K562 (cell line): ENCODE measurements around the gene PMVK. TPM values are rescaled to one million over a fixed set of nuclear protein-coding genes. Genes with fewer than 3 reads are reported as not detected.

ENCODE experiments used
- ARID3B ChIP-seq: fragments of 250-450 bp; sonication (Bioruptor Pico); IDR thresholded peaks from 2 replicates; pipeline ENCODE4 v1.4.0; 2020; ENCODE audit warnings: borderline replicate concordance
- BCOR ChIP-seq: fragments of 450-650 bp; IDR thresholded peaks from 2 replicates; pipeline ENCODE4 v1.6.1; 2016
- BRCA1 ChIP-seq, 2 experiments: fragments of 450-650 bp in 1 of 2; sonication (generic) in 1 of 2; formaldehyde crosslinking in 1 of 2; IDR thresholded peaks; 2 replicates each; pipeline versions ENCODE4 v1.5.0 to v1.6.1; 2017 to 2020; ENCODE audit warnings: mild to moderate bottlenecking in 1 of 2, missing genetic modification reagents in 1 of 2
- CUX1 ChIP-seq: fragments of 200-800 bp; sonication (Bioruptor generic); IDR thresholded peaks from 2 replicates; pipeline ENCODE4 v1.6.1; 2016; ENCODE audit warnings: missing genetic modification characterization, missing compliant biosample characterization
- DMBX1 ChIP-seq: fragments of 250-450 bp; sonication (Bioruptor Pico); IDR thresholded peaks from 2 replicates; pipeline ENCODE4 v1.8.0; 2022; ENCODE audit warnings: inconsistent platforms, mild to moderate bottlenecking, moderate library complexity, borderline replicate concordance
- E2F1 ChIP-seq: sonication (generic); formaldehyde crosslinking; IDR thresholded peaks from 2 replicates; pipeline ENCODE4 v1.8.1; 2023; ENCODE audit warnings: mild to moderate bottlenecking, missing genetic modification reagents, moderate library complexity
- LARP7 ChIP-seq: fragments of 450-650 bp; IDR thresholded peaks from 2 replicates; pipeline ENCODE4 v1.6.1; 2016
- NFYB ChIP-seq: IDR thresholded peaks from 2 replicates; pipeline ENCODE4 v1.6.1; 2011; ENCODE audit warnings: mild to moderate bottlenecking, moderate library complexity; ENCODE audit not compliant: insufficient read length; ENCODE audit errors: extremely low read depth
- SMAD4 ChIP-seq: fragments of 250-450 bp; sonication (Bioruptor Pico); conservative IDR thresholded peaks from 2 replicates; pipeline ENCODE4 v1.8.0; 2021; ENCODE audit warnings: inconsistent platforms, mild to moderate bottlenecking, moderate library complexity
- SMARCC2 ChIP-seq: fragments of 450-650 bp; IDR thresholded peaks from 2 replicates; pipeline ENCODE4 v1.6.1; 2017; ENCODE audit warnings: antibody characterized with exemption, moderate library complexity, mild to moderate bottlenecking, low read depth
- YY1 ChIP-seq, 3 experiments: IDR thresholded peaks; 2 replicates each; pipeline ENCODE4 v1.6.1; 2011; ENCODE audit warnings: low read length in 2 of 3, mild to moderate bottlenecking in 2 of 3, moderate library complexity in 2 of 3, borderline replicate concordance in 1 of 3, control low read depth in 1 of 3, low read depth in 1 of 3; ENCODE audit not compliant: insufficient read depth in 3 of 3, insufficient replicate concordance in 2 of 3, control insufficient read depth in 1 of 3, insufficient read length in 1 of 3; ENCODE audit errors: extremely low read depth in 1 of 3
- ZBTB2 ChIP-seq: fragments of 450-650 bp; IDR thresholded peaks from 2 replicates; pipeline ENCODE4 v1.6.1; 2016; ENCODE audit warnings: antibody characterized with exemption
- ZNF445 ChIP-seq: fragments of 250-450 bp; sonication (Bioruptor Pico); IDR thresholded peaks from 2 replicates; pipeline ENCODE4 v1.4.0; 2020; ENCODE audit warnings: low read depth, mild to moderate bottlenecking, moderate library complexity
- ZNF766 ChIP-seq: fragments of 200-800 bp; sonication (Bioruptor generic); conservative IDR thresholded peaks from 2 replicates; pipeline ENCODE4 v1.6.1; 2016; ENCODE audit warnings: missing genetic modification characterization, missing compliant biosample characterization
- polyA plus RNA-seq, 8 experiments: library from polyadenylated mRNA; depleted of rRNA in 4 of 8; stranded (reverse) in 5 of 8; unstranded in 3 of 8; fragments of >200 nt; fragmentation: Nextera tagmentation in 2 of 8; fragmentation: Illumina TruSeq in 1 of 8; extraction: Ambion mirVana in 2 of 8; extraction: Trizol in 1 of 8; gene quantifications; 2 replicates each; pipeline versions ENCODE4 v1.2.1 to v1.2.3, GENCODE V29; 2011 to 2014; ENCODE audit warnings: inconsistent platforms in 1 of 8, missing spikeins in 1 of 8
- total RNA-seq, 7 experiments: library from RNA; depleted of rRNA in 6 of 7; stranded (reverse); fragments of >200 nt in 6 of 7; fragmentation: Illumina TruSeq in 2 of 7; extraction: Trizol in 2 of 7; gene quantifications; 2 replicates each; pipeline versions ENCODE4 v1.2.1 to v1.2.3, GENCODE V29; 2011 to 2021; ENCODE audit warnings: low replicate concordance in 1 of 7

Gene PMVK
- total and polyA plus RNA-seq, 9 of the 15 experiments (the other 6 are each of a cell fraction or from before 2014, with no cell fraction given): 1.1 to 15.3 (median 6.3) TPM

GRCh38 chr1:154936555-154937084 is at the start of gene PMVK (continued):
- TF ChIP-seq ARID3B (no peak), NFYB (no peak), BRCA1 (IDR thresholded peaks at IDR 0.05) (no peak), BRCA1 (CRISPR knock-in tag; IDR thresholded peaks at IDR 0.05) (no peak), BCOR (peak; percentile 74), ZNF766 (CRISPR knock-in tag) (no peak), YY1 (IDR thresholded peaks at IDR 0.05; ENCODE audit: borderline replicate concordance in 1 of 3, control insufficient read depth in 1 of 3, extremely low read depth in 1 of 3, insufficient read depth in 3 of 3, insufficient read length in 1 of 3, insufficient replicate concordance in 2 of 3, low read depth in 1 of 3, low read length in 2 of 3) (peak in 2 of 3 experiments; percentile 67 to 75), LARP7 (peak; percentile 59; the same call in 1 of the 2 replicates), ZBTB2 (peak; percentile 75; the same call in 1 of the 2 replicates), ZNF445 (CRISPR knock-in tag) (no peak), SMARCC2 (no peak), E2F1 (peak; percentile 76), CUX1 (no peak), SMAD4 (no peak; the same call in 1 of the 2 replicates), DMBX1 (peak; percentile 79; the same call in 1 of the 2 replicates)
